ENCODE measurements around the gene SMIM27.

- TF ChIP-seq POLR2A (IDR thresholded peaks at IDR 0.05; ENCODE audit: extremely low read depth, insufficient read length) (no peak), MYC (IDR thresholded peaks at IDR 0.05; ENCODE audit: low read depth, low read length) (no peak)
- TF ChIP-seq, protein P1, sequence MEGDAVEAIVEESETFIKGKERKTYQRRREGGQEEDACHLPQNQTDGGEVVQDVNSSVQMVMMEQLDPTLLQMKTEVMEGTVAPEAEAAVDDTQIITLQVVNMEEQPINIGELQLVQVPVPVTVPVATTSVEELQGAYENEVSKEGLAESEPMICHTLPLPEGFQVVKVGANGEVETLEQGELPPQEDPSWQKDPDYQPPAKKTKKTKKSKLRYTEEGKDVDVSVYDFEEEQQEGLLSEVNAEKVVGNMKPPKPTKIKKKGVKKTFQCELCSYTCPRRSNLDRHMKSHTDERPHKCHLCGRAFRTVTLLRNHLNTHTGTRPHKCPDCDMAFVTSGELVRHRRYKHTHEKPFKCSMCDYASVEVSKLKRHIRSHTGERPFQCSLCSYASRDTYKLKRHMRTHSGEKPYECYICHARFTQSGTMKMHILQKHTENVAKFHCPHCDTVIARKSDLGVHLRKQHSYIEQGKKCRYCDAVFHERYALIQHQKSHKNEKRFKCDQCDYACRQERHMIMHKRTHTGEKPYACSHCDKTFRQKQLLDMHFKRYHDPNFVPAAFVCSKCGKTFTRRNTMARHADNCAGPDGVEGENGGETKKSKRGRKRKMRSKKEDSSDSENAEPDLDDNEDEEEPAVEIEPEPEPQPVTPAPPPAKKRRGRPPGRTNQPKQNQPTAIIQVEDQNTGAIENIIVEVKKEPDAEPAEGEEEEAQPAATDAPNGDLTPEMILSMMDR (IDR thresholded peaks at IDR 0.05; ENCODE audit: low read depth, low read length): no peak
- TF ChIP-seq, protein P2, sequence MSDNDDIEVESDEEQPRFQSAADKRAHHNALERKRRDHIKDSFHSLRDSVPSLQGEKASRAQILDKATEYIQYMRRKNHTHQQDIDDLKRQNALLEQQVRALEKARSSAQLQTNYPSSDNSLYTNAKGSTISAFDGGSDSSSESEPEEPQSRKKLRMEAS (IDR thresholded peaks at IDR 0.05; ENCODE audit: low read depth, low read length): no peak
Observed at GRCh38 chr9:32590476-32590875, 38.3 kb downstream of the SMIM27 start.

All from NB4 (cell line).